ENCODE measurements around the gene TMEM181. TPM values are rescaled to one million over a fixed set of nuclear protein-coding genes. Genes with fewer than 3 reads are reported as not detected.

TMEM181 gene
- total RNA-seq, 2 donors from 2014 or later: 33.2 to 57.4 TPM

- TF ChIP-seq, protein P1, sequence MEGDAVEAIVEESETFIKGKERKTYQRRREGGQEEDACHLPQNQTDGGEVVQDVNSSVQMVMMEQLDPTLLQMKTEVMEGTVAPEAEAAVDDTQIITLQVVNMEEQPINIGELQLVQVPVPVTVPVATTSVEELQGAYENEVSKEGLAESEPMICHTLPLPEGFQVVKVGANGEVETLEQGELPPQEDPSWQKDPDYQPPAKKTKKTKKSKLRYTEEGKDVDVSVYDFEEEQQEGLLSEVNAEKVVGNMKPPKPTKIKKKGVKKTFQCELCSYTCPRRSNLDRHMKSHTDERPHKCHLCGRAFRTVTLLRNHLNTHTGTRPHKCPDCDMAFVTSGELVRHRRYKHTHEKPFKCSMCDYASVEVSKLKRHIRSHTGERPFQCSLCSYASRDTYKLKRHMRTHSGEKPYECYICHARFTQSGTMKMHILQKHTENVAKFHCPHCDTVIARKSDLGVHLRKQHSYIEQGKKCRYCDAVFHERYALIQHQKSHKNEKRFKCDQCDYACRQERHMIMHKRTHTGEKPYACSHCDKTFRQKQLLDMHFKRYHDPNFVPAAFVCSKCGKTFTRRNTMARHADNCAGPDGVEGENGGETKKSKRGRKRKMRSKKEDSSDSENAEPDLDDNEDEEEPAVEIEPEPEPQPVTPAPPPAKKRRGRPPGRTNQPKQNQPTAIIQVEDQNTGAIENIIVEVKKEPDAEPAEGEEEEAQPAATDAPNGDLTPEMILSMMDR (IDR thresholded peaks at IDR 0.05): no peak
- intact Hi-C loops (cut with DNase I): no loop called here
- DNase-seq: no peak
- H3K36me3 ChIP-seq: no peaks in the 10 kb centered on the region
- no peak overlapping the region for H3K4me3 ChIP-seq
- H3K27ac ChIP-seq: no peak overlapping the region
- no peaks in the 10 kb centered on the region for H3K9me3 ChIP-seq
- H3K4me1 ChIP-seq: no peaks in the 10 kb centered on the region
- no peak overlapping the region for H3K9ac ChIP-seq (ENCODE audit: low read depth in 2 of 2, low read length in 2 of 2)
- H3K27me3 ChIP-seq: no peaks in the 10 kb centered on the region
Measured at GRCh38 chr6:158680481-158680880, 120.6 kb downstream of the TMEM181 start.

DNA sequence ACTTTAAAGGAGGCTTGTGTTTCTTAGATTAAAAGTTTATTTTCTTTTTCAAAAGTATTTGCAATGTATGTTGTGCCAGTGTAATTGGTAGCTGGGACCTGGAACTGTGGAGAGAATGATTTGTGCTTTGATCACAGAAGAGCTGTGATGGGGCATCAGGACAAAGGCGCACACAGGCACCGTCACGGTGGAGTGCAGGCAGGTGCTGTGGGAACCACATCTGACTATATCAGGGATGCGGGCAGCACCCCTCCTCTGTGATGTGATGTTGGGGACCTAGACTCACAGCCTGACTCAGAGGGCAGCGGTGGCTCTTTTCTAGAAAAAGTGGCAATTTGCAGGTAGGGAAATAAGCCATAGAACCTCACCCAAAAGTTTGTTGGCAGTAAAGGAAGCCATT, 124.4 kb downstream of the TMEM181 start:
- H3K27ac ChIP-seq: no peak overlapping the region
- TF ChIP-seq, protein P1 (IDR thresholded peaks at IDR 0.05): no peak

GRCh38 chr6:158684745-158685324, 124.9 kb downstream of the TMEM181 start:
- Histone ChIP-seq H3K27me3 (no peaks in the 10 kb centered on the region), H3K9me3 (no peaks in the 10 kb centered on the region), H3K4me3 (no peak overlapping the region), H3K4me1 (no peaks in the 10 kb centered on the region), H3K9ac (ENCODE audit: low read depth in 2 of 2, low read length in 2 of 2) (no peak overlapping the region), H3K27ac (no peak overlapping the region), H3K36me3 (no peaks in the 10 kb centered on the region)
- TF ChIP-seq, protein P1 (IDR thresholded peaks at IDR 0.05): no peak
- peak; percentile 1 for DNase-seq
- intact Hi-C loops (cut with DNase I): no loop called here

More for the DNA sequence above, 124.4 kb downstream of the TMEM181 start:
- no peak overlapping the region for H3K9ac ChIP-seq (ENCODE audit: low read depth in 2 of 2, low read length in 2 of 2)
- no peaks in the 10 kb centered on the region for H3K36me3 ChIP-seq
- H3K4me1 ChIP-seq: no peaks in the 10 kb centered on the region
- no peaks in the 10 kb centered on the region for H3K27me3 ChIP-seq
- peak; percentile 10 for DNase-seq
- intact Hi-C loops (cut with DNase I): no loop called here
- H3K4me3 ChIP-seq: no peak overlapping the region
- H3K9me3 ChIP-seq: no peaks in the 10 kb centered on the region

Small RNAs within 50 kb of the gene (microRNA-seq; reads per million reads assigned to microRNA genes)
- gene MIR7161: not detected

Other genes starting within 250 kb of the TMEM181 start
- gene TULP4, start 247.6 kb upstream of the TMEM181 start, total RNA-seq: 10 to 100 TPM; 63.1 to 68.0 TPM
- gene DYNLT1, start 84.7 kb downstream of the TMEM181 start, total RNA-seq: 100 to 1,000 TPM; 140 to 166 TPM
- gene SYTL3, start 90.0 kb downstream of the TMEM181 start, total RNA-seq: 1 to 10 TPM; 1.1 to 3.1 TPM

Measured in colonic mucosa (tissue), 4 donors.